Eye (tissue), 1 donor: Measurements from ENCODE around the gene DNPEP.
"Not testable (repeated sequence)": the region's sequence is repeated elsewhere in the genome, so short reads cannot be mapped to it uniquely, and the experiment has no call there.

Experiments used
- DNase-seq: peaks from one replicate; pipeline ENCODE4 v3.0.0-alpha.2; 2015

DNPEP gene

GRCh38 chr2:219398721-219399363, 11.1 kb upstream of the DNPEP start:
- DNase-seq: no peak

- DNase-seq: no peak
Observed at GRCh38 chr2:219396863-219397457, 9.2 kb upstream of the DNPEP start.

- no peak for DNase-seq
Observed at GRCh38 chr2:219395609-219396008, 7.9 kb upstream of the DNPEP start.

- DNase-seq: not testable (repeated sequence)
Observed at GRCh38 chr2:219395056-219395455, 7.3 kb upstream of the DNPEP start.

GRCh38 chr2:219392754-219393153, 5.0 kb upstream of the DNPEP start:
- no peak for DNase-seq

- no peak for DNase-seq
Observed at GRCh38 chr2:219388907-219389156, 1.1 kb upstream of the DNPEP start.

- peak; percentile 98 for DNase-seq
Observed at GRCh38 chr2:219388121-219388906, 602 bp upstream of the DNPEP start.

- DNase-seq: no peak
Observed at GRCh38 chr2:219386532-219387280, 1.0 kb downstream of the DNPEP start.

GRCh38 chr2:219385958-219386520, 1.7 kb downstream of the DNPEP start:
- DNase-seq: no peak

GRCh38 chr2:219384859-219385258, 2.9 kb downstream of the DNPEP start:
- DNase-seq: no peak

- no peak for DNase-seq
Observed at GRCh38 chr2:219384083-219384713, 3.5 kb downstream of the DNPEP start.

GRCh38 chr2:219381448-219381847, 6.3 kb downstream of the DNPEP start:
- DNase-seq: no peak

GRCh38 chr2:219380926-219381325, 6.8 kb downstream of the DNPEP start:
- no peak for DNase-seq

GRCh38 chr2:219378163-219378851, 9.4 kb downstream of the DNPEP start:
- DNase-seq: no peak

- DNase-seq: peak; percentile 12
Observed at GRCh38 chr2:219369447-219369861, 18.3 kb downstream of the DNPEP start.

- peak; percentile 48 for DNase-seq
Observed at GRCh38 chr2:219368690-219369191, 19.0 kb downstream of the DNPEP start.

- DNase-seq: no peak
Observed at GRCh38 chr2:219362524-219363164, 25.1 kb downstream of the DNPEP start.

GRCh38 chr2:219362072-219362471, 25.6 kb downstream of the DNPEP start:
- DNase-seq: no peak

GRCh38 chr2:219358170-219359075, 29.3 kb downstream of the DNPEP start:
- DNase-seq: peak; percentile 20

- no peak for DNase-seq
Observed at GRCh38 chr2:219356834-219357233, 30.9 kb downstream of the DNPEP start.
